Tibial artery (tissue), 4 donors: ENCODE results near the gene CLTCL1.

ENCODE experiments used
- DNase-seq, 2 donors: peaks; one replicate each; pipeline ENCODE4 v3.0.0-alpha.2; 2019
- H3K27ac ChIP-seq, 2 donors: fragments of 200-600 bp; sonication (generic) in 1 of 2; 1 replicate in 1 of 2; 2 replicates in 1 of 2; pipeline ENCODE4 v1.5.1; 2018 to 2019; ENCODE audit warnings: mild to moderate bottlenecking in 1 of 2
- H3K27me3 ChIP-seq, 2 donors: fragments of 200-600 bp; sonication (generic) in 1 of 2; one replicate each; pipeline versions ENCODE4 v1.5.1 to v1.6.0; 2016 to 2019
- H3K36me3 ChIP-seq, 3 donors: fragments of 200-600 bp; sonication (generic) in 2 of 3; one replicate each; pipeline ENCODE4 v1.5.1; 2016 to 2019; ENCODE audit warnings: mild to moderate bottlenecking in 2 of 3
- H3K4me1 ChIP-seq, 4 donors: fragments of 200-600 bp; sonication (generic) in 2 of 4; 1 replicate in 3 of 4; 2 replicates in 1 of 4; pipeline ENCODE4 v1.5.1; 2016 to 2019
- H3K4me3 ChIP-seq, 2 donors: fragments of 200-600 bp; sonication (generic) in 1 of 2; 1 replicate in 1 of 2; 2 replicates in 1 of 2; pipeline ENCODE4 v1.5.1; 2018 to 2019; ENCODE audit warnings: mild to moderate bottlenecking in 2 of 2
- H3K9me3 ChIP-seq, 3 donors: fragments of 200-600 bp; sonication (generic) in 1 of 3; one replicate each; pipeline ENCODE4 v1.5.1; 2016 to 2019
- intact Hi-C: fragments of 100-400 bp; cut with DNase I; formaldehyde crosslinking; loops from one replicate; pipeline ENCODE4 v1.15.0; 2023; ENCODE audit warnings: low total_unique reads
- TF ChIP-seq, protein P1 (sequence below), 2 experiments: fragments of 200-600 bp in 1 of 2; fragments of 450-650 bp in 1 of 2; IDR thresholded peaks; one replicate each; pipeline ENCODE4 v1.5.1; 2017 to 2019; ENCODE audit warnings: antibody characterized with exemption in 2 of 2, mild to moderate bottlenecking in 1 of 2, moderate library complexity in 1 of 2

CLTCL1 gene

DNA sequence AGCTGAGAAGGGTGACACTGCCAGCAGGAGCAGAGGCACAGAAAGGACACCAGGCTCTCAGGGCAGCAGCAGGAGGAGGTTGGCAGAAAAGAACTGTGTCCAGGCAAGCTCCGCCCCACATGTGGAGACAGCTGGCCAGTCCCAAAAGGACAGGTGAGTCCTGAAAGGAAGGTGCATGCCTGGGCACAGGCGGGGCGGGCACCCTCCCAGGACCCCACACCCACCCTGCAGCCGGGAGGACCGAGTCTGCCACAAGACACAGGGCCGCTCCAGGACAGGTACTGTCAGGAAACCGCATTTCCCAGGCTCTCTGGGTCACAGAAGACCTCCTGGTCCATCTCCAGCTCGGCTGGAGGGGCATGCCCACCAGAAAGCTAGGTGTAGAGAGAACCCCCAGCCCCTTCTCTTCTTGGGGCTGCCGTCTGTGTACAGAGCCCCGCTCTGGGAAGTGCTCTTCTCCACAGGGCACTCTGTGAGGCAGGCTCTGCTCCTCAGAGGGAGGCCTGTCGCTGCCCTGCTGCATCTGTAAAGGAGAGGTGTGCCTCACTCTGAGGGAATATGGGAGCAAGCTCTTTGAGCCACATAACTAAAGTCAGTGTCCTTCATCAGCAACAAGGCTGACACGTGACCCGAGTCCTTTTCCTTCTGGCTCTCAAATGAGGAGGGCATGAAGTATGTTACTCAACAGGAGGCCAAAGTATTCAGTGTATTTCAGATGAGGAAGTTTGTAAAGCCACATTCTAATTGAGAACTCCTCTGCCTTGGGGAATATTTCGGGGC lies 50.5 kb downstream of the CLTCL1 start:
- intact Hi-C loops, result no loop called here
- H3K9me3 ChIP-seq, result no peaks in the 10 kb centered on the region
- no peak overlapping the region for H3K4me3 ChIP-seq
- TF ChIP-seq, protein P1, sequence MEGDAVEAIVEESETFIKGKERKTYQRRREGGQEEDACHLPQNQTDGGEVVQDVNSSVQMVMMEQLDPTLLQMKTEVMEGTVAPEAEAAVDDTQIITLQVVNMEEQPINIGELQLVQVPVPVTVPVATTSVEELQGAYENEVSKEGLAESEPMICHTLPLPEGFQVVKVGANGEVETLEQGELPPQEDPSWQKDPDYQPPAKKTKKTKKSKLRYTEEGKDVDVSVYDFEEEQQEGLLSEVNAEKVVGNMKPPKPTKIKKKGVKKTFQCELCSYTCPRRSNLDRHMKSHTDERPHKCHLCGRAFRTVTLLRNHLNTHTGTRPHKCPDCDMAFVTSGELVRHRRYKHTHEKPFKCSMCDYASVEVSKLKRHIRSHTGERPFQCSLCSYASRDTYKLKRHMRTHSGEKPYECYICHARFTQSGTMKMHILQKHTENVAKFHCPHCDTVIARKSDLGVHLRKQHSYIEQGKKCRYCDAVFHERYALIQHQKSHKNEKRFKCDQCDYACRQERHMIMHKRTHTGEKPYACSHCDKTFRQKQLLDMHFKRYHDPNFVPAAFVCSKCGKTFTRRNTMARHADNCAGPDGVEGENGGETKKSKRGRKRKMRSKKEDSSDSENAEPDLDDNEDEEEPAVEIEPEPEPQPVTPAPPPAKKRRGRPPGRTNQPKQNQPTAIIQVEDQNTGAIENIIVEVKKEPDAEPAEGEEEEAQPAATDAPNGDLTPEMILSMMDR (IDR thresholded peaks at IDR 0.05), result no peak
- DNase-seq, result no peak
- H3K36me3 ChIP-seq, result peaks cover 6 to 14% (median 7%) of the 10 kb centered on the region in 3 donors
- no peaks in the 10 kb centered on the region for H3K27me3 ChIP-seq
- H3K4me1 ChIP-seq, result peaks cover 0 to 9% (median 0%) of the 10 kb centered on the region in 4 donors
- no peak overlapping the region for H3K27ac ChIP-seq

DNA sequence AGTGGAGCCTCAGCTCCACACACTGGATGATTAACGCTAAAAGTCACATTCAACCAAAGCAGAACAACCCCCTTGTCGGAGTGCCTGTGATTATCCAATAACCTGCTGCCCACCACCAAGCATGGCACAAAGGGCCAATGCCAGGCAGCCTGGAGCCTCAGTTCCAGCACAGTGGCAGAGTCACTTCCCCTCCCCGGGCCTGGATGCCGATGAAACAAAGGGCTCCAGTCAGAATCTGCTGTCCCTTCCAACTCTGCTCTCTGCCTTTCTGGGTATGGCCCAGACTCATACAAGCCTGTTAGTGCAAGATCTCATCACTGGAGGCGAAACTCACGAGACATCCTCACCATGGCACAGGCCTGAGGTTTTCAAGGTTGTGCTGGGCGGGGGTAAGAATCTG lies 52.1 kb downstream of the CLTCL1 start:
- Histone ChIP-seq H3K27me3 (no peaks in the 10 kb centered on the region), H3K27ac (no peak overlapping the region), H3K9me3 (no peaks in the 10 kb centered on the region), H3K4me1 (peaks cover 0 to 9% (median 0%) of the 10 kb centered on the region in 4 donors), H3K36me3 (peaks cover 7 to 17% (median 8%) of the 10 kb centered on the region in 3 donors), H3K4me3 (no peak overlapping the region)
- TF ChIP-seq, protein P1 (IDR thresholded peaks at IDR 0.05), result no peak
- DNase-seq, result no peak
- intact Hi-C loops, result loop anchor here (10.0 kb wide), 1 partner anchor 45 kb away; no protein-coding TSS in a partner anchor

DNA sequence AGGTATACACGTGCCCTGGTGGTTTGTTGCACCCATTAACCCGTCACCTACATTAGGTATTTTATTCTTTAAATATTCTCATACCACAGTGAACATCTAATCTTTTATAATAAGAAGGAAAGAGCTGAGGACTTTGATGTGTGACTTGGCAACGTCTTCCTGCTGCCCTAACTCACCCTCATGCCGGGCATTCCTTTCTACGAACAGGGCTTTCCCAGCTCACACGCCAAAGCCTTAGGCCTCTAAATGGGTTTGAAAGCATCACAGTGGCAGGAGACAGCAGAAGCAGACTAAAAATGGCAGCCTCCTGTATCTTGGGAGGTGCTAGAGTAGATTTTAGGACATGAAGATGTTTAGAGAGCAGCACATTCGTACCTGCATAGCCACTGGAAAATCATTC lies 52.6 kb downstream of the CLTCL1 start:
- intact Hi-C loops, result loop anchor here (10.0 kb wide), 1 partner anchor 46 kb away; no protein-coding TSS in a partner anchor
- no peaks in the 10 kb centered on the region for H3K9me3 ChIP-seq
- TF ChIP-seq, protein P1 (IDR thresholded peaks at IDR 0.05), result no peak
- H3K27me3 ChIP-seq, result no peaks in the 10 kb centered on the region
- H3K4me3 ChIP-seq, result no peak overlapping the region
- H3K36me3 ChIP-seq, result peaks cover 7 to 21% (median 14%) of the 10 kb centered on the region in 3 donors
- DNase-seq, result no peak
- H3K4me1 ChIP-seq, result peaks cover 0 to 9% (median 0%) of the 10 kb centered on the region in 4 donors
- no peak overlapping the region for H3K27ac ChIP-seq

DNA sequence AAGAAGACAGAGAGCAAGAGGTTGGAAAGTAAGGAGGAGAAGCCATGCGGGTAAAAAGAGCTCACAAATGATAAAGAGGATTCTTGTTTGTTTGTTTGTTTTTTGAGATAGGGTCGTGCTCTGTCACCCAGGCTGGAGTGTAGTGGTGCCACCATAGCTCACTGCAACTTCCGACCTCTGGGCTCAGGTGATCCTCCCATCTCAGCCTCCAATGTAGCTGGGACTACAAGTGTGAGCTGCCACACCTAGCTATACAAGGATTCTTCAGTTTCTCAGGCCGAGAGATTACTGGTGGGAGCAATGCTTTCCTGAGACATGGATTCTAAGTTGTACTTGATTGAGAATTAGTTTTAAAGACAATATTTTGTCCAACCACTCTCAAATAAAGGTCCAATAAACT lies 55.6 kb downstream of the CLTCL1 start:
- Histone ChIP-seq H3K27me3 (no peaks in the 10 kb centered on the region), H3K36me3 (peaks cover 9 to 32% (median 15%) of the 10 kb centered on the region in 3 donors), H3K27ac (no peak overlapping the region), H3K4me3 (no peak overlapping the region), H3K4me1 (peaks cover 0 to 9% (median 0%) of the 10 kb centered on the region in 4 donors), H3K9me3 (no peaks in the 10 kb centered on the region)
- intact Hi-C loops, result loop anchor here (10.0 kb wide), 1 partner anchor 49 kb away; no protein-coding TSS in a partner anchor
- DNase-seq, result no peak
- TF ChIP-seq, protein P1 (IDR thresholded peaks at IDR 0.05), result no peak

DNA sequence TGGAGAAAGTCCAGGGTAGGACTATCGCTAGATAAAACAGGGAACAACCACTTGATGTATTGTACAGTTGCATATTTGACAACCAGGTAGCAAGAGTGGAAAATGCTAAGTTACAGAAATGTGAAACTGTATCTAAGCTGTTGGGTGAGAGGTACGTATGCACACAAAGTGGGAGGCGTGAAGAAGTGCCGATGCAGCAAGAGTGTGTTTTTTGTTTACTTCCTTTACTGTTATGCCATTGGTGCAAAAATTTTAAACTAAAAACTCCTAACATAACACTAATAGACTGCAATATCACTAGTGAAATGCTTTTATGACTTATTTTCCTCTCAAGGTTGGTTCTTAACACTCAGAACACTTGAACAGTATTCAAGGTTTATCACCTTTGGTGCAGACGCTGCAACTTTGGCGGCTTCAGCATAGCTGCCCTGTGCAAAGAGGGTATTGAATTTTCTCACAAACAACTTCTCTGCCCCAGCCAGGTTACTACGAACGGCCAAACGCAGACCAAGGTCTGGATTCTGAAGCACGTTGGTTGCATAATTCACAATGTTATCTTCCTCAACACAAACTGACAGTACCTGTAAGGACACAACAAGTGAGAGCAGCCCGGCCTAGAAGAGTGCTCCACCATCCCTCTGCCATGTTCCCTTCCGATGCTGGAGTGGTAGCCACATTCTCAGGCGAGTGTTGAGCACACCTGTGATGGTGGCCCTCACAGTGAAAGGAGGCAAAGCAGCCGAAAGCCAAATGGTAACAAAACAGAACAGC lies 57.2 kb downstream of the CLTCL1 start:
- Histone ChIP-seq H3K27ac (no peak overlapping the region), H3K9me3 (no peaks in the 10 kb centered on the region), H3K27me3 (no peaks in the 10 kb centered on the region), H3K36me3 (peaks cover 9 to 39% (median 19%) of the 10 kb centered on the region in 3 donors), H3K4me3 (no peak overlapping the region), H3K4me1 (peaks cover 0 to 6% (median 0%) of the 10 kb centered on the region in 4 donors)
- no peak for DNase-seq
- TF ChIP-seq, protein P1 (IDR thresholded peaks at IDR 0.05), result no peak
- intact Hi-C loops, result loop anchor here (10.0 kb wide), 1 partner anchor 50 kb away; no protein-coding TSS in a partner anchor
